Right lobe of liver (tissue), 6 donors: ENCODE data around the gene PBX2. TPM values are rescaled to one million over a fixed set of nuclear protein-coding genes. Genes with fewer than 3 reads are reported as not detected.

ENCODE experiments used
- ATAC-seq, 4 donors: fragments of 200-7000 bp; cut with Tn5 transposase; one replicate each; pipeline ENCODE4 v1.9.1; 2020; ENCODE audit warnings: mild to moderate bottlenecking in 4 of 4, moderate library complexity in 4 of 4
- DNase-seq, 3 donors: peaks; one replicate each; pipeline ENCODE4 v3.0.0-alpha.2; 2020
- H3K27ac ChIP-seq, 3 donors: fragments of 200-600 bp; one replicate each; pipeline ENCODE4 v1.8.0; 2022
- H3K27me3 ChIP-seq, 2 donors: fragments of 200-600 bp; one replicate each; pipeline ENCODE4 v1.8.0; 2022
- H3K36me3 ChIP-seq, 4 donors: fragments of 200-600 bp; sonication (generic) in 1 of 4; one replicate each; pipeline versions ENCODE4 v1.5.1 to v1.8.0; 2017 to 2022; ENCODE audit warnings: control low read depth in 1 of 4
- H3K4me1 ChIP-seq, 4 donors: fragments of 200-600 bp; sonication (generic) in 1 of 4; one replicate each; pipeline versions ENCODE4 v1.5.1 to v1.8.0; 2017 to 2022; ENCODE audit warnings: control low read depth in 1 of 4
- H3K4me3 ChIP-seq, 3 donors: fragments of 200-600 bp; one replicate each; pipeline ENCODE4 v1.8.0; 2022
- H3K9me3 ChIP-seq, 4 donors: fragments of 200-600 bp; sonication (generic) in 1 of 4; one replicate each; pipeline versions ENCODE4 v1.5.1 to v1.8.0; 2017 to 2022; ENCODE audit warnings: control low read depth in 1 of 4
- POLR2A ChIP-seq: fragments of 450-650 bp; IDR thresholded peaks from one replicate; pipeline ENCODE4 v1.6.1; 2017; ENCODE audit warnings: antibody characterized with exemption, mild to moderate bottlenecking
- WGBS: methylation state at CpG from one replicate; pipeline ENCODE4 v1.1.6; 2018; ENCODE audit warnings: low coverage, low lambda C conversion rate; ENCODE audit not compliant: insufficient coverage; ENCODE audit errors: missing lambda C conversion rate; 5-methylcytosine and 5-hydroxymethylcytosine counted together
- intact Hi-C, 2 donors: fragments of 100-400 bp; cut with DNase I; formaldehyde crosslinking; loops; one replicate each; pipeline versions ENCODE4 v1.11.2 to v1.14.1; 2022
- total RNA-seq, 6 experiments: library from RNA; depleted of rRNA in 2 of 6; stranded (reverse); fragments of >200 nt in 2 of 6; fragmentation: NEBNext Ultra II Directional in 3 of 6; extraction: Animal tissue kit (Norgen Biotek cat#: 25700) in 3 of 6; gene quantifications; one replicate each; pipeline versions ENCODE4 v1.1.0 to v1.2.4, GENCODE V29; 2016 to 2023
- TF ChIP-seq, protein P1 (sequence below), 4 donors: fragments of 200-600 bp in 3 of 4; fragments of 450-650 bp in 1 of 4; IDR thresholded peaks; one replicate each; pipeline versions ENCODE4 v1.5.1 to v1.8.0; 2016 to 2022; ENCODE audit warnings: antibody characterized with exemption in 4 of 4, mild to moderate bottlenecking in 2 of 4
- donor health status: DM: no; HTN: yes; CAD: no.
- donor health status: DM: no; HTN: no; CAD: no.
- donor health status: DM: no; HTN: no; CAD: no.
- donor health status: DM: no; HTN: yes; CAD: no.
- donor health status: DM: no; HTN: yes; CAD: no.

The PBX2 gene
- total RNA-seq, 6 experiments from 2014 or later, result 15.5 to 29.5 (median 24.3) TPM

DNA sequence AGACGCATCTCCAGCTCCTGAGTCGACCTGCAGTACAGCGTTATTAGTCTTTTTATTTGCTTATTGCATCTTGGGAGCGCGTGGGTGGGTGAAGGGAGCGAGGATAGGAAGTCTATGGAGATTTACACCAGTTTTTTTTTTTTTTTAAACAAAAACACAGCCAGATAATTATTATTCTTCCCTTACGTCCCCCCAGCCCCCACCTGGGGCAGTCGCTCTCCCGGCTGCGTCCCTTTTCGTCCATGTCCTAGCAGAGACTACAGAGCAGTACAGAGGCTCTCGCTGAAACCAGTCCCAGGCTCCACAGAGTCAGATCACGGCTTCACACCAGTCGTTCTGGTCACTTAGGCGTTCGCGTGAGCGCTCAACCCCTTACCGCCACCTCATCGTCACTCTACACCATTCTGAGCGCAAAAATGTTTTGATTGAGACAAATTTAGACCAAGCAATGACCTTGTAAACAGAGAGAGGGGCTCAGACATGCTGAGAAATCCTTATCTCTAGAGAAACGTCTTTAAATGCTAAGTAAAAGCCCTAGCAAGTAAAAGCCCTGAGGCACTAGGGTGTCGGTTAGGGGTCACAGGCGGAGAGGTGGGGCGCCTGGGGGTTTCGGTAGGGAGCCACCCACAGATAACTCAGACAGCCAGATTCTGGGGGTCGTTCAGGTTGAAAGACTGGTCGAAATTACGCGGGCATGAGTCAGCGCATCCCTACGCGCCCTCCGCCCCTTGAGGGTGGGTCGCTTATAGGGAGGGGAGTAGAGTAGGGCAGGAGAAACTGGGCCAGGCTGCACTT, 37.0 kb downstream of the PBX2 start:
- DNase-seq, result no peak
- TF ChIP-seq POLR2A, result no peak
- TF ChIP-seq, protein P1, sequence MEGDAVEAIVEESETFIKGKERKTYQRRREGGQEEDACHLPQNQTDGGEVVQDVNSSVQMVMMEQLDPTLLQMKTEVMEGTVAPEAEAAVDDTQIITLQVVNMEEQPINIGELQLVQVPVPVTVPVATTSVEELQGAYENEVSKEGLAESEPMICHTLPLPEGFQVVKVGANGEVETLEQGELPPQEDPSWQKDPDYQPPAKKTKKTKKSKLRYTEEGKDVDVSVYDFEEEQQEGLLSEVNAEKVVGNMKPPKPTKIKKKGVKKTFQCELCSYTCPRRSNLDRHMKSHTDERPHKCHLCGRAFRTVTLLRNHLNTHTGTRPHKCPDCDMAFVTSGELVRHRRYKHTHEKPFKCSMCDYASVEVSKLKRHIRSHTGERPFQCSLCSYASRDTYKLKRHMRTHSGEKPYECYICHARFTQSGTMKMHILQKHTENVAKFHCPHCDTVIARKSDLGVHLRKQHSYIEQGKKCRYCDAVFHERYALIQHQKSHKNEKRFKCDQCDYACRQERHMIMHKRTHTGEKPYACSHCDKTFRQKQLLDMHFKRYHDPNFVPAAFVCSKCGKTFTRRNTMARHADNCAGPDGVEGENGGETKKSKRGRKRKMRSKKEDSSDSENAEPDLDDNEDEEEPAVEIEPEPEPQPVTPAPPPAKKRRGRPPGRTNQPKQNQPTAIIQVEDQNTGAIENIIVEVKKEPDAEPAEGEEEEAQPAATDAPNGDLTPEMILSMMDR (IDR thresholded peaks at IDR 0.05), result no peak
- Histone ChIP-seq H3K4me3 (peak overlapping the region; percentile 74 to 78 (median 78)), H3K27me3 (peaks cover 0 to 6% of the 10 kb centered on the region in 2 donors), H3K36me3 (peaks cover 0 to 13% (median 0%) of the 10 kb centered on the region in 4 donors), H3K9me3 (no peaks in the 10 kb centered on the region), H3K27ac (peak overlapping the region; percentile 63 to 75 (median 74)), H3K4me1 (peaks cover 0 to 7% (median 0%) of the 10 kb centered on the region in 4 donors)
- WGBS, result 52% methylated on average over 27 of the region's 35 CpGs
- intact Hi-C loops, result loop anchor here in 1 of 2 donors (5.0 kb wide), 1 partner anchor 36 kb away; no protein-coding TSS in a partner anchor
- peak in 1 of 4 donors; percentile 1 for ATAC-seq

DNA sequence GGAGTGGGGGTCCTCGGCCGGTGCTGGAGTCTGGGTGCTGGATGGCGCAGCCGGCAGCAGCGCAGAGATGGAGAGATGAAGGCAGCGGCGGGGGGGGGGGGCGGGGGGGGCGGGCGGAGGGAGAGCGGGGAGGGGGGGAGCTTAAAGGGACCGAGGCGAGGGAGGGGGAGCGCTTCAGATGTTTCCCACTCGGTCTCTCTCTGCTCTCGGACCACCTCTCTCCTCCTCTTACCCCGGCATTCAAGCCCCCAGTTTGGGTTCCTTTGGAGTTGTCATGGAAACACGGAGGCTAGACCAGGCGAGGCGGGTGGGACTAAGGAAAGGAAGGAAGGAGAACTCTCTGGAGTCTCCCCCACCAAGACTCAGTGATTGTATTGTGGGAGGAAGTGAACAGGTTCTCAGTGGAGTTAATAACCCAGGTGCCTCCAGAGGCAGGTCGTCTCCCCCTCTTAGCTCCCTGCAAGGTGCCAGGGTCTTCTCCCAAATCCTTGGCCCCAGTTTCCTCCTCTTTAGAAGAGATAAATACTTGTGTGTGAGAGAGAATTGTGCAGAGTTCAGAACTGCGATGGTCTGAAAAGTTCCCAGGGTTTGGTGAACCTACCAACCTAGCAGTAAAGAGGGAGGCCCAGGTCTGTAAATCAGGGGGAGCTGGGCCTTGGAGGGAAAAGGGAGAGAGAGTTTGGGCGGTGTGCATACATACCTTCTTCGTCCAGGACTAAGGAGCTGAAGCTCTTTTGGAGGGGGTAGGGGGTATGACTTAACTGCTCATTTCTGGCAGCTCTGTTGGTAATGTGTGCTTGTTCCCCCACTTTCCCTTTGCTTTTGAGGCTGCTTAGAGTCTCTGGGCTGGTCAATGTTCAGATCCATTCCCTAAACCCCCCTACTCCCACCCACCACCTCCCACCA, 37.9 kb downstream of the PBX2 start, which contains the start of gene PRRT1:
TSS of gene PRRT1 (minus strand) at position 77 of the 906 bp plus-strand sequence. CDS start 112 bp downstream, outside the sequence.
- DNase-seq (no peak), ATAC-seq (no peak)
- intact Hi-C loops, result loop anchor here in 1 of 2 donors (5.0 kb wide), 1 partner anchor 35 kb away; no protein-coding TSS in a partner anchor
- Histone ChIP-seq H3K4me1 (peaks cover 0 to 7% (median 0%) of the 10 kb centered on the region in 4 donors), H3K27me3 (peaks cover 0 to 6% of the 10 kb centered on the region in 2 donors), H3K4me3 (no peak within 1 kb of the TSS), H3K9me3 (no peaks in the 10 kb centered on the region), H3K36me3 (peaks cover 0 to 5% (median 0%) of the 10 kb centered on the region in 4 donors), H3K27ac (peak within 1 kb of the TSS in 2 of 3 donors; percentile 63 to 74)
- WGBS, result 43% methylated on average over 15 of the region's 24 CpGs
- no peak for TF ChIP-seq POLR2A
- TF ChIP-seq, protein P1 (IDR thresholded peaks at IDR 0.05), result no peak

DNA sequence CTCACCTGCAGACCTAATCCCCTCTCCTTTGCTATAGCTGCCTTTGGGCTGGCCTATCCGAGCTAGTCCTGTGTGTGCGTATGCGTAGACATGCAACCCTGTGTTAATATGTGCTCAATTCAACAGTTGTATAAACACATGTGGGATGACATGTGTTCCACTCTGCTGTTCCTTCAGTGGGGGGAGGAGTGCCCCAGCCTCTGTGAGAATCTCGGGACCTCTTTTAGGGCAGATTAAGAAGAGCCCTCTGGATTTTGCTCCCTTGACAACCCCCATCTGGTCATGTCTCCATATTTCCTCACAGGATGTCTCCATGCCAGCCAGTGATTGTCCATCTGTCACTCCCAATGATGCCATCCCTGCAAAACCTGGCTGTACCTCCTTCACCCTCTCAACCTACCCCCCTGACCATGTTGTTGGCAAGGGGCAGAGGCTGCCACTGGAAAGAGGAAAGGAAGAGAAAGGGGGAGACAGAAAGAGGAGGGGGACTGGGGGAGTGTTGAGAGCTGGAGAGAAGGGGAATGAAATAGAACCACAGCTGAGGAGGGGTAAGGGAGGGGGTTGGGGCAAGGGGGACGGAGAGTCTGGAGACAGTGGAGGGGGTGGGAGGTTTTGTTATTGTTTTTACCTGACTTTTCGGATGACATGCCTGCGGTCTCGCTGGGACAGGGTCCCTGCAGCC, 38.7 kb downstream of the PBX2 start:
- Histone ChIP-seq H3K9me3 (no peaks in the 10 kb centered on the region), H3K27me3 (peaks cover 0 to 6% of the 10 kb centered on the region in 2 donors), H3K27ac (no peak overlapping the region), H3K4me3 (no peak overlapping the region), H3K4me1 (peaks cover 0 to 7% (median 0%) of the 10 kb centered on the region in 4 donors), H3K36me3 (peaks cover 0 to 2% (median 0%) of the 10 kb centered on the region in 4 donors)
- TF ChIP-seq, protein P1 (IDR thresholded peaks at IDR 0.05), result no peak
- TF ChIP-seq POLR2A, result no peak
- intact Hi-C loops, result loop anchor here in 1 of 2 donors (5.0 kb wide), 1 partner anchor 34 kb away; no protein-coding TSS in a partner anchor
- ATAC-seq (no peak), DNase-seq (no peak)
- WGBS, result 56% methylated on average over 8 of the region's 8 CpGs
